Neural crest cell (in vitro differentiated cells): ENCODE data around the gene DEUP1. TPM values are rescaled to one million over a fixed set of nuclear protein-coding genes. Genes with fewer than 3 reads are reported as not detected.

ENCODE experiments used
- DNase-seq: peaks from one replicate; pipeline ENCODE4 v3.0.0; 2021; ENCODE audit warnings: low read depth, mixed read lengths, low spot score
- H3K27ac Mint-ChIP-seq: one replicate; pipeline ENCODE4 v1.8.0; 2021; ENCODE audit warnings: mild to moderate bottlenecking, mixed read lengths; ENCODE audit not compliant: unreplicated experiment
- H3K27me3 Mint-ChIP-seq: 2 replicates; pipeline ENCODE4 v1.8.0; 2021; ENCODE audit warnings: low read depth, mild to moderate bottlenecking, mixed read lengths
- H3K36me3 Mint-ChIP-seq: 2 replicates; pipeline ENCODE4 v1.8.0; 2021; ENCODE audit warnings: low read depth, mild to moderate bottlenecking, mixed read lengths
- H3K4me1 Mint-ChIP-seq: 2 replicates; pipeline ENCODE4 v1.8.0; 2021; ENCODE audit warnings: mixed read lengths
- H3K4me3 Mint-ChIP-seq: one replicate; pipeline ENCODE4 v1.8.0; 2021; ENCODE audit warnings: mild to moderate bottlenecking, mixed read lengths
- H3K9me3 Mint-ChIP-seq: 2 replicates; pipeline ENCODE4 v1.8.0; 2021; ENCODE audit warnings: mixed read lengths
- total RNA-seq: library from RNA; stranded (reverse); gene quantifications from 2 replicates; pipeline ENCODE4 v1.2.1, GENCODE V29; 2021
- TF ChIP-seq, protein P1 (sequence below): fragments of 200-600 bp; sonication (generic); conservative IDR thresholded peaks from 2 replicates; pipeline ENCODE4 v1.5.0; 2021; ENCODE audit warnings: antibody characterized with exemption, mild to moderate bottlenecking

Gene DEUP1
- total RNA-seq, 1 donor from 2014 or later: 0.70 TPM

- DNase-seq: no peak
- Mint-ChIP-seq H3K27me3 (no peaks in the 10 kb centered on the region), H3K4me1 (peaks cover 40% of the 10 kb centered on the region), H3K9me3 (peaks cover 4% of the 10 kb centered on the region), H3K4me3 (peak overlapping the region; percentile 9), H3K36me3 (peaks cover 4% of the 10 kb centered on the region), H3K27ac (peak overlapping the region; percentile 78)
- TF ChIP-seq, protein P1, sequence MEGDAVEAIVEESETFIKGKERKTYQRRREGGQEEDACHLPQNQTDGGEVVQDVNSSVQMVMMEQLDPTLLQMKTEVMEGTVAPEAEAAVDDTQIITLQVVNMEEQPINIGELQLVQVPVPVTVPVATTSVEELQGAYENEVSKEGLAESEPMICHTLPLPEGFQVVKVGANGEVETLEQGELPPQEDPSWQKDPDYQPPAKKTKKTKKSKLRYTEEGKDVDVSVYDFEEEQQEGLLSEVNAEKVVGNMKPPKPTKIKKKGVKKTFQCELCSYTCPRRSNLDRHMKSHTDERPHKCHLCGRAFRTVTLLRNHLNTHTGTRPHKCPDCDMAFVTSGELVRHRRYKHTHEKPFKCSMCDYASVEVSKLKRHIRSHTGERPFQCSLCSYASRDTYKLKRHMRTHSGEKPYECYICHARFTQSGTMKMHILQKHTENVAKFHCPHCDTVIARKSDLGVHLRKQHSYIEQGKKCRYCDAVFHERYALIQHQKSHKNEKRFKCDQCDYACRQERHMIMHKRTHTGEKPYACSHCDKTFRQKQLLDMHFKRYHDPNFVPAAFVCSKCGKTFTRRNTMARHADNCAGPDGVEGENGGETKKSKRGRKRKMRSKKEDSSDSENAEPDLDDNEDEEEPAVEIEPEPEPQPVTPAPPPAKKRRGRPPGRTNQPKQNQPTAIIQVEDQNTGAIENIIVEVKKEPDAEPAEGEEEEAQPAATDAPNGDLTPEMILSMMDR: no peak
Measured at GRCh38 chr11:93477684-93478234, 147.2 kb downstream of the DEUP1 start.

DNA sequence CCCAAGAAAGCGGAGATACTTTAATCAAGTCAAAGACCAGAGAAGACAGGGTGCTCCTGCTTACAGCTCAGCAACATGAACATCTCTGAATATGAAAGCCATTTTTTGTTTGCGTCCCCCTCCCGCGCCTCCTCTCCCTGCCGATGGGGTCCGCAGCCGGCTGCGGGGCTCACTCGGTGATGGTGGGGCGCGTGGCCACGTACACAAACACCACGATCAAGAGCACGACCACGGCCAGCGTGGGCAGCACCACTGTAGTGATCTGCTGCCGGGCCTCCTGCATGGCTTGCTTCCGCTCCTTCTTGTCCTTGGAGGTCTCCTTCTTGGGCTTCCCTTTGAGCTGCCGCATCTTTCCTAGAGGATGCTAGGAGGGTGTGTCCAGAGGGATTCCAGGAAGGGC lies 148.3 kb downstream of the DEUP1 start:
- Mint-ChIP-seq H3K36me3 (peaks cover 2% of the 10 kb centered on the region), H3K4me3 (no peak overlapping the region), H3K27me3 (no peaks in the 10 kb centered on the region), H3K9me3 (peaks cover 4% of the 10 kb centered on the region), H3K4me1 (peaks cover 46% of the 10 kb centered on the region), H3K27ac (no peak overlapping the region)
- no peak for DNase-seq
- TF ChIP-seq, protein P1: no peak

- TF ChIP-seq, protein P1: no peak
- no peak overlapping the region for H3K27ac Mint-ChIP-seq
- H3K27me3 Mint-ChIP-seq: no peaks in the 10 kb centered on the region
- peaks cover 2% of the 10 kb centered on the region for H3K36me3 Mint-ChIP-seq
- H3K9me3 Mint-ChIP-seq: no peaks in the 10 kb centered on the region
- H3K4me1 Mint-ChIP-seq: peaks cover 44% of the 10 kb centered on the region
- DNase-seq: no peak
- H3K4me3 Mint-ChIP-seq: no peak overlapping the region
Measured at GRCh38 chr11:93480256-93480655, 149.7 kb downstream of the DEUP1 start.

DNA sequence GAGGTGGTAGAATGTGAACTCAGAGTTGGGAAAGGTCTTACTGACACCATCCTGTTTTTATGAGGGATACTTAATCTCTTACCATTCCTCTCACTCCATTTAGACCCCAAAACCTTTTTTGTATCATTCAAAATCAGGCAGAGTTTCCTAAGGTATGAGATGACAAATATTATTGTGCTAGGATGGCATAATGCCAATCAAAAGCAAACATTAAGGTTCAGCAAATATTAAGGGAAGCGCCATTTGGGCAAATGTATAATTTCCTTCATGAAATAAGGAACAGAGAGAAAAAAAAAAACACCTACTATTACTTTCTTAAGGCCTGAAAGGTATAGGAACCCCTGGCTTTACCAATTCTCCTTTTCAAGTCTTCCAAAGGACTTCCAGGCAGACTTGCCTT lies 150.2 kb downstream of the DEUP1 start:
- Mint-ChIP-seq H3K4me3 (no peak overlapping the region), H3K36me3 (peaks cover 2% of the 10 kb centered on the region), H3K27me3 (no peaks in the 10 kb centered on the region), H3K9me3 (no peaks in the 10 kb centered on the region), H3K27ac (no peak overlapping the region), H3K4me1 (peaks cover 44% of the 10 kb centered on the region)
- TF ChIP-seq, protein P1: no peak
- DNase-seq: no peak

DNA sequence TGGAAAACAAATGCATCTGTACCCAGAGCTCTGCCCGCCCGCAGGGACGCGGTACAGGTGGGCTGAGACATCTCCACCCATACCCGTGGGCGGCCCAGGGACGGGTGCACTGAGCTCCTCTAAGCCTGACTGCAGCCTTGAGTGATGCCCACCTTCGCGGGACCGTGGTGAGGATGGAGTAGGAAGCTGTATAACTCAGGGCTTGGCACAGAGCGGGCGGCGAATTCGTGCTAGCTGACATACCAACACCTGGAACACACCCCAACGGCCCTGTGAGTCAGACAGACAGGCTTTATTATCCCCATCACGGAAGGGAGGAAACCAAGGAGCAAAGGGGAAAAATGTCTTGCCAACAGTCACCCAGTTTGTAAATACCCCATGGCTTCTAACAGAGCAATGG lies 150.7 kb downstream of the DEUP1 start:
- H3K36me3 Mint-ChIP-seq: peaks cover 2% of the 10 kb centered on the region
- no peak overlapping the region for H3K4me3 Mint-ChIP-seq
- TF ChIP-seq, protein P1: no peak
- peaks cover 44% of the 10 kb centered on the region for H3K4me1 Mint-ChIP-seq
- no peaks in the 10 kb centered on the region for H3K27me3 Mint-ChIP-seq
- no peak overlapping the region for H3K27ac Mint-ChIP-seq
- H3K9me3 Mint-ChIP-seq: no peaks in the 10 kb centered on the region
- DNase-seq: no peak
